CD1c-positive myeloid dendritic cell (primary cell): ENCODE results near the gene CYP4V2.

ENCODE experiments used
- DNase-seq: peaks from one replicate; pipeline ENCODE4 v3.0.0-alpha.2; 2016; ENCODE audit errors: extremely low spot score

The CYP4V2 gene

GRCh38 chr4:186191200-186192065 lies at the start of gene CYP4V2:
Gene CYP4V2, plus strand, starts transcription at chr4:186191567. Its CDS starts 257 bp downstream, at chr4:186191824.
- peak; percentile 95 for DNase-seq

- no peak for DNase-seq
These were observed 47.0 kb upstream of the CYP4V2 start for GRCh38 chr4:186144198-186144945.

GRCh38 chr4:186144946-186145569 lies 46.3 kb upstream of the CYP4V2 start:
- DNase-seq = no peak

- no peak for DNase-seq
These were observed 44.9 kb upstream of the CYP4V2 start for GRCh38 chr4:186146458-186146857.

- no peak for DNase-seq
These were observed 42.9 kb upstream of the CYP4V2 start for GRCh38 chr4:186148336-186148975.

- no peak for DNase-seq
These were observed 41.5 kb upstream of the CYP4V2 start for GRCh38 chr4:186149872-186150271.

GRCh38 chr4:186150926-186151325 lies 40.4 kb upstream of the CYP4V2 start:
- no peak for DNase-seq

GRCh38 chr4:186151499-186151898 lies 39.9 kb upstream of the CYP4V2 start:
- no peak for DNase-seq

- no peak for DNase-seq
These were observed 33.1 kb upstream of the CYP4V2 start for GRCh38 chr4:186158021-186158813.

GRCh38 chr4:186158966-186159365 lies 32.4 kb upstream of the CYP4V2 start:
- DNase-seq = no peak

GRCh38 chr4:186159613-186160012 lies 31.8 kb upstream of the CYP4V2 start:
- DNase-seq = no peak

GRCh38 chr4:186161138-186161537 lies 30.2 kb upstream of the CYP4V2 start:
- DNase-seq = no peak

- DNase-seq = no peak
These were observed 24.4 kb upstream of the CYP4V2 start for GRCh38 chr4:186166852-186167512.

GRCh38 chr4:186167605-186168004 lies 23.8 kb upstream of the CYP4V2 start:
- DNase-seq = no peak

- DNase-seq = no peak
These were observed 22.6 kb upstream of the CYP4V2 start for GRCh38 chr4:186168750-186169149.

GRCh38 chr4:186169333-186169944 lies 21.9 kb upstream of the CYP4V2 start:
- no peak for DNase-seq

GRCh38 chr4:186169945-186170802 lies 21.2 kb upstream of the CYP4V2 start:
- no peak for DNase-seq

- no peak for DNase-seq
These were observed 20.4 kb upstream of the CYP4V2 start for GRCh38 chr4:186170966-186171365.

- DNase-seq = no peak
These were observed 18.8 kb upstream of the CYP4V2 start for GRCh38 chr4:186172546-186172945.
